HG03060 (cell line): ENCODE results near the gene MFAP4.
"Not testable (repeated sequence)": the region's sequence is repeated elsewhere in the genome, so short reads cannot be mapped to it uniquely, and the experiment has no call there.

Source experiments
- ATAC-seq: cut with Tn5 transposase; IDR thresholded peaks from one replicate; pipeline ENCODE4 v1.9.1; 2021; ENCODE audit warnings: low read depth, moderate number of reproducible peaks; ENCODE audit not compliant: unreplicated experiment

The MFAP4 gene

GRCh38 chr17:19359151-19359550 is 27.8 kb downstream of the MFAP4 start:
- ATAC-seq, result no peak

GRCh38 chr17:19357761-19358160 is 29.2 kb downstream of the MFAP4 start:
- no peak for ATAC-seq

GRCh38 chr17:19357351-19357750 is 29.6 kb downstream of the MFAP4 start:
- no peak for ATAC-seq

- no peak for ATAC-seq
Observed at GRCh38 chr17:19354748-19355147, 32.2 kb downstream of the MFAP4 start.

- not testable (repeated sequence) for ATAC-seq
Observed at GRCh38 chr17:19353401-19353800, 33.6 kb downstream of the MFAP4 start.

- no peak for ATAC-seq
Observed at GRCh38 chr17:19348806-19349205, 38.2 kb downstream of the MFAP4 start.

- ATAC-seq, result no peak
Observed at GRCh38 chr17:19348081-19348650, 38.8 kb downstream of the MFAP4 start.

- no peak for ATAC-seq
Observed at GRCh38 chr17:19347323-19348080, 39.5 kb downstream of the MFAP4 start.

- ATAC-seq, result no peak
Observed at GRCh38 chr17:19346351-19347255, 40.4 kb downstream of the MFAP4 start.

- ATAC-seq, result no peak
Observed at GRCh38 chr17:19345486-19346350, 41.3 kb downstream of the MFAP4 start.

- no peak for ATAC-seq
Observed at GRCh38 chr17:19345067-19345460, 41.9 kb downstream of the MFAP4 start.

- ATAC-seq, result no peak
Observed at GRCh38 chr17:19344311-19345066, 42.5 kb downstream of the MFAP4 start.

GRCh38 chr17:19343671-19344151 is 43.3 kb downstream of the MFAP4 start:
- no peak for ATAC-seq

GRCh38 chr17:19343256-19343630 is 43.7 kb downstream of the MFAP4 start:
- no peak for ATAC-seq

GRCh38 chr17:19342611-19343255 is 44.3 kb downstream of the MFAP4 start:
- no peak for ATAC-seq

GRCh38 chr17:19341641-19342610 is 45.1 kb downstream of the MFAP4 start:
- ATAC-seq, result no peak

- ATAC-seq, result no peak
Observed at GRCh38 chr17:19341211-19341631, 45.8 kb downstream of the MFAP4 start.

- no peak for ATAC-seq
Observed at GRCh38 chr17:19339341-19339815, 47.6 kb downstream of the MFAP4 start.
